HepG2 (cell line): ENCODE data around the gene C14orf93. TPM values are rescaled to one million over a fixed set of nuclear protein-coding genes. Genes with fewer than 3 reads are reported as not detected.
A peak's percentile ranks its signal among the peaks of the same experiment; 100 is the strongest.

Experiments
- AGO1 ChIP-seq: fragments of 200-400 bp; formaldehyde crosslinking; IDR thresholded peaks from 2 replicates; pipeline ENCODE4 v1.6.1; 2017; ENCODE audit warnings: mild to moderate bottlenecking, low read depth, low read length, moderate library complexity; ENCODE audit not compliant: poor library complexity, severe bottlenecking
- CERS6 ChIP-seq: sonication (generic); formaldehyde crosslinking; IDR thresholded peaks from 2 replicates; pipeline ENCODE4 v1.5.0; 2020; ENCODE audit warnings: missing genetic modification reagents
- CREBL2 ChIP-seq: sonication (generic); formaldehyde crosslinking; IDR thresholded peaks from 2 replicates; pipeline ENCODE4 v1.8.1; 2023; ENCODE audit warnings: missing genetic modification reagents, mild to moderate bottlenecking, borderline replicate concordance
- E2F2 ChIP-seq: sonication (generic); formaldehyde crosslinking; IDR thresholded peaks from 2 replicates; pipeline ENCODE4 v1.4.0; 2020; ENCODE audit warnings: missing genetic modification reagents, borderline replicate concordance
- FOSL1 ChIP-seq: sonication (generic); formaldehyde crosslinking; IDR thresholded peaks from 2 replicates; pipeline ENCODE4 v1.9.0; 2021; ENCODE audit warnings: missing genetic modification reagents, borderline replicate concordance
- GABPA ChIP-seq, 2 experiments: IDR thresholded peaks; 2 replicates each; pipeline ENCODE4 v1.6.1; 2011 to 2016; ENCODE audit warnings: low read depth in 2 of 2, low read length in 1 of 2, missing biosample characterization in 1 of 2, missing genetic modification characterization in 1 of 2
- HOXA7 ChIP-seq: sonication (generic); formaldehyde crosslinking; IDR thresholded peaks from 2 replicates; pipeline ENCODE4 v1.8.1; 2022; ENCODE audit warnings: mild to moderate bottlenecking, missing genetic modification reagents, moderate library complexity
- IKZF4 ChIP-seq: sonication (generic); formaldehyde crosslinking; IDR thresholded peaks from 2 replicates; pipeline ENCODE4 v1.5.1; 2020; ENCODE audit warnings: borderline replicate concordance, mild to moderate bottlenecking, low read depth, missing genetic modification reagents; ENCODE audit errors: not compliant biosample characterization
- KDM3A ChIP-seq: IDR thresholded peaks from 2 replicates; pipeline ENCODE4 v1.6.1; 2018; ENCODE audit warnings: low read depth, missing compliant biosample characterization
- MEIS1 ChIP-seq: sonication (generic); formaldehyde crosslinking; IDR thresholded peaks from 2 replicates; pipeline ENCODE4 v1.9.0; 2021; ENCODE audit warnings: mild to moderate bottlenecking, missing genetic modification reagents, moderate library complexity, borderline replicate concordance
- MLLT10 ChIP-seq: sonication (generic); formaldehyde crosslinking; IDR thresholded peaks from 2 replicates; pipeline ENCODE4 v1.4.0; 2020; ENCODE audit warnings: missing genetic modification reagents
- MYC ChIP-seq: sonication (generic); formaldehyde crosslinking; IDR thresholded peaks from 2 replicates; pipeline ENCODE4 v1.9.0; 2021; ENCODE audit warnings: missing genetic modification reagents, borderline replicate concordance
- NFYB ChIP-seq: sonication (generic); formaldehyde crosslinking; IDR thresholded peaks from 2 replicates; pipeline ENCODE4 v1.4.0; 2020; ENCODE audit warnings: missing genetic modification reagents
- PBX2 ChIP-seq: IDR thresholded peaks from 2 replicates; pipeline ENCODE4 v1.6.1; 2016; ENCODE audit warnings: control low read depth
- PCBP1 ChIP-seq: fragments of 200-400 bp; formaldehyde crosslinking; IDR thresholded peaks from 2 replicates; pipeline ENCODE4 v1.6.1; 2017; ENCODE audit warnings: mild to moderate bottlenecking, low read depth, low read length, borderline replicate concordance
- SIX4 ChIP-seq: sonication (generic); formaldehyde crosslinking; IDR thresholded peaks from 2 replicates; pipeline ENCODE4 v1.4.0; 2020; ENCODE audit warnings: missing genetic modification reagents
- ZBTB21 ChIP-seq: sonication (generic); formaldehyde crosslinking; IDR thresholded peaks from 2 replicates; pipeline ENCODE4 v1.4.0; 2020; ENCODE audit warnings: missing genetic modification reagents
- ZBTB42 ChIP-seq: sonication (generic); formaldehyde crosslinking; IDR thresholded peaks from 2 replicates; pipeline ENCODE4 v1.5.0; 2020; ENCODE audit warnings: mild to moderate bottlenecking, missing genetic modification reagents
- ZGPAT ChIP-seq: IDR thresholded peaks from 2 replicates; pipeline ENCODE4 v1.6.1; 2016; ENCODE audit warnings: mild to moderate bottlenecking
- ZNF292 ChIP-seq: sonication (generic); formaldehyde crosslinking; IDR thresholded peaks from 2 replicates; pipeline ENCODE4 v1.8.1; 2022; ENCODE audit warnings: mild to moderate bottlenecking, low read depth, missing genetic modification reagents, borderline replicate concordance
- ZNF350 ChIP-seq: sonication (generic); formaldehyde crosslinking; IDR thresholded peaks from 2 replicates; pipeline ENCODE4 v1.4.0; 2020; ENCODE audit warnings: mild to moderate bottlenecking, low read depth, missing genetic modification reagents, borderline replicate concordance
- ZNF432 ChIP-seq: sonication (generic); formaldehyde crosslinking; IDR thresholded peaks from 2 replicates; pipeline ENCODE4 v1.5.0; 2020; ENCODE audit warnings: missing genetic modification reagents, mild to moderate bottlenecking, borderline replicate concordance
- ZNF501 ChIP-seq: sonication (generic); formaldehyde crosslinking; IDR thresholded peaks from 2 replicates; pipeline ENCODE4 v1.5.1; 2020; ENCODE audit warnings: mild to moderate bottlenecking, moderate library complexity, missing genetic modification reagents
- ZNF629 ChIP-seq: sonication (generic); formaldehyde crosslinking; conservative IDR thresholded peaks from 2 replicates; pipeline ENCODE4 v1.5.0; 2020; ENCODE audit warnings: missing genetic modification reagents
- polyA plus RNA-seq, 8 experiments: library from polyadenylated mRNA; depleted of rRNA in 3 of 8; stranded (reverse) in 7 of 8; unstranded in 1 of 8; fragments of >200 nt; fragmentation: Illumina TruSeq in 4 of 8; extraction: Trizol in 4 of 8; gene quantifications; 2 replicates each; pipeline versions ENCODE4 v1.2.1 to v1.2.3, GENCODE V29; 2011 to 2016; ENCODE audit warnings: low read depth in 4 of 8, missing spikeins in 1 of 8, mixed read lengths in 1 of 8; ENCODE audit not compliant: insufficient read depth in 1 of 8
- total RNA-seq, 5 experiments: library from RNA; depleted of rRNA; stranded (reverse); fragments of >200 nt; fragmentation: Illumina TruSeq; extraction: Trizol; gene quantifications; 2 replicates each; pipeline ENCODE4 v1.2.3, GENCODE V29; 2016; ENCODE audit warnings: low read depth in 1 of 5

C14orf93 gene
- total and polyA plus RNA-seq, 2 of the 13 experiments (the other 11 are each of a cell fraction or from before 2014, with no cell fraction given): 11.4 to 22.5 TPM

- TF ChIP-seq MEIS1 (CRISPR knock-in tag) (peak; percentile 83; the same call in 1 of the 2 replicates), SIX4 (no peak), AGO1 (no peak), CERS6 (CRISPR knock-in tag) (no peak), PBX2 (CRISPR knock-in tag) (no peak), ZNF292 (CRISPR knock-in tag) (0 out of 2 replicates have a peak, but pooled peaks have one; percentile 15), ZGPAT (CRISPR knock-in tag) (peak; percentile 60), ZNF432 (CRISPR knock-in tag) (no peak), IKZF4 (no peak), ZBTB21 (CRISPR knock-in tag) (0 out of 2 replicates have a peak, but pooled peaks have one; percentile 58), E2F2 (CRISPR knock-in tag) (no peak), ZBTB42 (no peak), ZNF629 (CRISPR knock-in tag) (no peak), FOSL1 (CRISPR knock-in tag) (no peak), KDM3A (CRISPR knock-in tag) (peak; percentile 82), MYC (CRISPR knock-in tag) (no peak), PCBP1 (no peak), ZNF350 (CRISPR knock-in tag) (0 out of 2 replicates have a peak, but pooled peaks have one; percentile 18), HOXA7 (no peak), MLLT10 (no peak), GABPA (IDR thresholded peaks at IDR 0.05; ENCODE audit: low read depth, low read length) (no peak), GABPA (CRISPR knock-in tag; IDR thresholded peaks at IDR 0.05; ENCODE audit: low read depth) (no peak), CREBL2 (CRISPR knock-in tag) (no peak), NFYB (CRISPR knock-in tag) (no peak), ZNF501 (CRISPR knock-in tag) (no peak)
Observed at GRCh38 chr14:22973217-22974032, 36.5 kb downstream of the C14orf93 start (continued).
